Body of pancreas (tissue), 4 donors: ENCODE data around the gene CROCC.

ENCODE experiments used
- POLR2A ChIP-seq, 3 donors: fragments of 450-650 bp; IDR thresholded peaks; one replicate each; pipeline ENCODE4 v1.6.1; 2016; ENCODE audit warnings: antibody characterized with exemption in 3 of 3, mild to moderate bottlenecking in 2 of 3
- TF ChIP-seq, protein P1 (sequence below), 7 experiments: fragments of 450-650 bp in 4 of 7; fragments of 200-600 bp in 3 of 7; sonication (generic) in 3 of 7; IDR thresholded peaks; one replicate each; pipeline ENCODE4 v1.5.1; 2016 to 2019; ENCODE audit warnings: antibody characterized with exemption in 7 of 7

DNA sequence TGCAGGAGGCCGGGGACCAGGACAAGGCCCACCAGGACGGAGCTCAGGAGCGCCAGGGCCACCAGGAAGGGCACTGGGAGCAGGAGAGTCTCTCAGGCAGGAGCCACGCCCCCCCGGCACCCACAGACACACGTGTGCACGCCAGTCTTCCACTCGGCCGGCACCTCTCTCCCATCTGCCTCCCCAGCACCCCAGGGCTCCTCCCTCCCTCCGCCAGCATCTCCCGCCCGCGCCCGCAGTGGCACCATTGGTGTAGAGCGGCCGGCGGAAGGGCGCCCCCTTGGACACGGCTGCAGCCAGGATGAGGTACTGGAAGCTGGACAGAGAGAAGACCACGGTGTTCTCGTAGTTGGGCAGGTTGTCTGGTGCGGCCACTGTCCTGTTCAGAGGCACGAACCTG lies 64.8 kb downstream of the CROCC start:
- no peak for TF ChIP-seq POLR2A (IDR thresholded peaks at IDR 0.05)
- TF ChIP-seq, protein P1, sequence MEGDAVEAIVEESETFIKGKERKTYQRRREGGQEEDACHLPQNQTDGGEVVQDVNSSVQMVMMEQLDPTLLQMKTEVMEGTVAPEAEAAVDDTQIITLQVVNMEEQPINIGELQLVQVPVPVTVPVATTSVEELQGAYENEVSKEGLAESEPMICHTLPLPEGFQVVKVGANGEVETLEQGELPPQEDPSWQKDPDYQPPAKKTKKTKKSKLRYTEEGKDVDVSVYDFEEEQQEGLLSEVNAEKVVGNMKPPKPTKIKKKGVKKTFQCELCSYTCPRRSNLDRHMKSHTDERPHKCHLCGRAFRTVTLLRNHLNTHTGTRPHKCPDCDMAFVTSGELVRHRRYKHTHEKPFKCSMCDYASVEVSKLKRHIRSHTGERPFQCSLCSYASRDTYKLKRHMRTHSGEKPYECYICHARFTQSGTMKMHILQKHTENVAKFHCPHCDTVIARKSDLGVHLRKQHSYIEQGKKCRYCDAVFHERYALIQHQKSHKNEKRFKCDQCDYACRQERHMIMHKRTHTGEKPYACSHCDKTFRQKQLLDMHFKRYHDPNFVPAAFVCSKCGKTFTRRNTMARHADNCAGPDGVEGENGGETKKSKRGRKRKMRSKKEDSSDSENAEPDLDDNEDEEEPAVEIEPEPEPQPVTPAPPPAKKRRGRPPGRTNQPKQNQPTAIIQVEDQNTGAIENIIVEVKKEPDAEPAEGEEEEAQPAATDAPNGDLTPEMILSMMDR (IDR thresholded peaks at IDR 0.05): no peak
